ENCODE results near the gene SUSD6.
"Not testable (repeated sequence)": the region's sequence is repeated elsewhere in the genome, so short reads cannot be mapped to it uniquely, and the experiment has no call there.

The SUSD6 gene

GRCh38 chr14:69693801-69694729 is 82.7 kb downstream of the SUSD6 start:
- DNase-seq (ENCODE audit: low spot score) (no peak), FAIRE-seq (no peak)

- DNase-seq (ENCODE audit: low spot score), result no peak
- no peak for FAIRE-seq
Observed at GRCh38 chr14:69694730-69695281, 83.4 kb downstream of the SUSD6 start.

- DNase-seq (ENCODE audit: low spot score) (no peak), FAIRE-seq (no peak)
Observed at GRCh38 chr14:69695322-69696203, 84.2 kb downstream of the SUSD6 start.

- DNase-seq (ENCODE audit: low spot score) (no peak), FAIRE-seq (no peak)
Observed at GRCh38 chr14:69696204-69696527, 84.8 kb downstream of the SUSD6 start.

- DNase-seq (ENCODE audit: low spot score) (no peak), FAIRE-seq (no peak)
Observed at GRCh38 chr14:69696633-69697557, 85.5 kb downstream of the SUSD6 start.

- FAIRE-seq, result no peak
- DNase-seq (ENCODE audit: low spot score), result no peak
Observed at GRCh38 chr14:69698572-69698971, 87.2 kb downstream of the SUSD6 start.

GRCh38 chr14:69699243-69699642 is 87.8 kb downstream of the SUSD6 start:
- not testable (repeated sequence) for DNase-seq (ENCODE audit: low spot score); FAIRE-seq

GRCh38 chr14:69699748-69700303 is 88.4 kb downstream of the SUSD6 start:
- no peak for DNase-seq (ENCODE audit: low spot score)
- FAIRE-seq, result no peak

- FAIRE-seq, result no peak
Observed at GRCh38 chr14:69700575-69700974, 89.2 kb downstream of the SUSD6 start.

GRCh38 chr14:69701291-69701690 is 89.9 kb downstream of the SUSD6 start:
- DNase-seq (ENCODE audit: low spot score), result no peak
- no peak for FAIRE-seq

More at GRCh38 chr14:69700575-69700974, 89.2 kb downstream of the SUSD6 start:
- DNase-seq (ENCODE audit: low spot score), result no peak

GRCh38 chr14:69701857-69702256 is 90.5 kb downstream of the SUSD6 start:
- DNase-seq (ENCODE audit: low spot score) (no peak), FAIRE-seq (no peak)

GRCh38 chr14:69703047-69704039 is 91.9 kb downstream of the SUSD6 start:
- FAIRE-seq (peak; percentile 59), DNase-seq (ENCODE audit: low spot score) (no peak)

GRCh38 chr14:69704319-69704718 is 92.9 kb downstream of the SUSD6 start:
- FAIRE-seq (no peak), DNase-seq (ENCODE audit: low spot score) (no peak)

- DNase-seq (ENCODE audit: low spot score) (no peak), FAIRE-seq (no peak)
Observed at GRCh38 chr14:69705706-69706105, 94.3 kb downstream of the SUSD6 start.

GRCh38 chr14:69708049-69708448 is 96.7 kb downstream of the SUSD6 start:
- FAIRE-seq (no peak), DNase-seq (ENCODE audit: low spot score) (no peak)

GRCh38 chr14:69708586-69709560 is 97.5 kb downstream of the SUSD6 start:
- FAIRE-seq (no peak), DNase-seq (ENCODE audit: low spot score) (peak; percentile 50)

- DNase-seq (ENCODE audit: low spot score), result no peak
- FAIRE-seq, result no peak
Observed at GRCh38 chr14:69710378-69710777, 99.0 kb downstream of the SUSD6 start.

- DNase-seq (ENCODE audit: low spot score), result no peak
Observed at GRCh38 chr14:69711065-69711464, 99.7 kb downstream of the SUSD6 start.

More at GRCh38 chr14:69711065-69711464, 99.7 kb downstream of the SUSD6 start:
- peak; percentile 42 for FAIRE-seq

Data from urothelium cell line (cell line).